GM19351 (cell line): ENCODE results near the gene PPIP5K1.

Experiments
- ATAC-seq: cut with Tn5 transposase; IDR thresholded peaks from one replicate; pipeline ENCODE4 v1.9.1; 2021; ENCODE audit warnings: mild to moderate bottlenecking, moderate library complexity; ENCODE audit not compliant: unreplicated experiment

Gene PPIP5K1

GRCh38 chr15:43519196-43519595 lies 70.8 kb downstream of the PPIP5K1 start:
- ATAC-seq, result no peak

GRCh38 chr15:43518197-43518761 lies 71.7 kb downstream of the PPIP5K1 start:
- ATAC-seq, result no peak

- ATAC-seq, result no peak
Measured at GRCh38 chr15:43517354-43518196, 72.4 kb downstream of the PPIP5K1 start, which contains the start of gene MAP1A. Gene MAP1A (plus strand): TSS chr15:43517608. CDS start chr15:43521474, 3,866 bp downstream.

- no peak for ATAC-seq
Measured at GRCh38 chr15:43516801-43517353, 73.1 kb downstream of the PPIP5K1 start.

- ATAC-seq, result no peak
Measured at GRCh38 chr15:43516185-43516584, 73.8 kb downstream of the PPIP5K1 start.

- no peak for ATAC-seq
Measured at GRCh38 chr15:43515741-43516140, 74.3 kb downstream of the PPIP5K1 start.

- no peak for ATAC-seq
Measured at GRCh38 chr15:43514241-43515057, 75.6 kb downstream of the PPIP5K1 start.

- ATAC-seq, result no peak
Measured at GRCh38 chr15:43513550-43513949, 76.5 kb downstream of the PPIP5K1 start.

- ATAC-seq, result no peak
Measured at GRCh38 chr15:43511012-43511885, 78.8 kb downstream of the PPIP5K1 start.

GRCh38 chr15:43510200-43511011 lies 79.6 kb downstream of the PPIP5K1 start:
- peak; percentile 94 for ATAC-seq

- ATAC-seq, result no peak
Measured at GRCh38 chr15:43509660-43510199, 80.3 kb downstream of the PPIP5K1 start.

GRCh38 chr15:43508991-43509659 lies 80.9 kb downstream of the PPIP5K1 start:
- ATAC-seq, result no peak

- no peak for ATAC-seq
Measured at GRCh38 chr15:43508421-43508820, 81.6 kb downstream of the PPIP5K1 start.

GRCh38 chr15:43505738-43506137 lies 84.3 kb downstream of the PPIP5K1 start:
- no peak for ATAC-seq

- ATAC-seq, result no peak
Measured at GRCh38 chr15:43499635-43500034, 90.4 kb downstream of the PPIP5K1 start.

- no peak for ATAC-seq
Measured at GRCh38 chr15:43498990-43499389, 91.0 kb downstream of the PPIP5K1 start.

GRCh38 chr15:43493703-43494472 lies 96.1 kb downstream of the PPIP5K1 start:
- no peak for ATAC-seq
